Astrocyte (in vitro differentiated cells and primary cell): ENCODE measurements around the gene NT5DC3. TPM values are rescaled to one million over a fixed set of nuclear protein-coding genes. Genes with fewer than 3 reads are reported as not detected.

Source experiments
- DNase-seq: peaks from one replicate; pipeline ENCODE4 v3.0.0-alpha.2; 2010; ENCODE audit warnings: low read depth
- FAIRE-seq: peaks from 2 replicates; lab custom pipeline; 2011; peaks lifted over from hg19 to GRCh38; lab: Jason Lieb, UNC
- H2AFZ ChIP-seq: 2 replicates; pipeline ENCODE4 v1.6.0; 2012; ENCODE audit warnings: low read depth, low read length, inconsistent platforms
- H3K27ac ChIP-seq: 2 replicates; pipeline ENCODE4 v1.5.1; 2011; ENCODE audit warnings: low read depth, low read length, inconsistent platforms
- H3K27me3 ChIP-seq: 2 replicates; pipeline ENCODE4 v1.6.0; 2011; ENCODE audit warnings: low read length, inconsistent platforms; ENCODE audit not compliant: insufficient read depth
- H3K36me3 ChIP-seq: 2 replicates; pipeline ENCODE4 v1.5.1; 2011; ENCODE audit warnings: low read length, inconsistent platforms; ENCODE audit not compliant: insufficient read depth
- H3K4me1 ChIP-seq: 2 replicates; pipeline ENCODE4 v1.5.1; 2011; ENCODE audit warnings: low read length, inconsistent platforms; ENCODE audit not compliant: insufficient read depth
- H3K4me2 ChIP-seq: 2 replicates; pipeline ENCODE4 v1.6.0; 2012; ENCODE audit warnings: low read length, inconsistent platforms
- H3K4me3 ChIP-seq: 2 replicates; pipeline ENCODE4 v1.5.1; 2011; ENCODE audit warnings: low read depth, mild to moderate bottlenecking, low read length, inconsistent platforms; ENCODE audit not compliant: insufficient read depth
- H3K79me2 ChIP-seq: 2 replicates; pipeline ENCODE4 v1.6.0; 2012; ENCODE audit warnings: mild to moderate bottlenecking, low read length, inconsistent platforms; ENCODE audit not compliant: insufficient read depth
- H3K9ac ChIP-seq: 2 replicates; pipeline ENCODE4 v1.6.0; 2012; ENCODE audit warnings: mild to moderate bottlenecking, low read length, inconsistent platforms
- H3K9me3 ChIP-seq: 2 replicates; pipeline ENCODE4 v1.5.1; 2012; ENCODE audit warnings: low read depth, mild to moderate bottlenecking, low read length, inconsistent platforms; ENCODE audit not compliant: insufficient read depth
- H4K20me1 ChIP-seq: 2 replicates; pipeline ENCODE4 v1.6.0; 2012; ENCODE audit warnings: low read length, inconsistent platforms; ENCODE audit not compliant: insufficient read depth
- H3K27ac Mint-ChIP-seq: one replicate; pipeline ENCODE4 v1.8.0; 2021; ENCODE audit warnings: mild to moderate bottlenecking, mixed read lengths; ENCODE audit not compliant: unreplicated experiment
- H3K27me3 Mint-ChIP-seq: one replicate; pipeline ENCODE4 v1.8.0; 2021; ENCODE audit warnings: low read depth, mixed read lengths; ENCODE audit not compliant: unreplicated experiment
- H3K36me3 Mint-ChIP-seq: one replicate; pipeline ENCODE4 v1.8.0; 2021; ENCODE audit warnings: low read depth, mixed read lengths; ENCODE audit not compliant: unreplicated experiment
- H3K4me1 Mint-ChIP-seq: one replicate; pipeline ENCODE4 v1.8.0; 2021; ENCODE audit warnings: low read depth, mixed read lengths; ENCODE audit not compliant: unreplicated experiment
- H3K4me3 Mint-ChIP-seq: one replicate; pipeline ENCODE4 v1.8.0; 2021; ENCODE audit warnings: mild to moderate bottlenecking, moderate library complexity, mixed read lengths; ENCODE audit not compliant: unreplicated experiment
- H3K9me3 Mint-ChIP-seq: one replicate; pipeline ENCODE4 v1.8.0; 2021; ENCODE audit warnings: mild to moderate bottlenecking, mixed read lengths; ENCODE audit not compliant: unreplicated experiment
- EZH2 ChIP-seq: IDR thresholded peaks from 2 replicates; pipeline ENCODE4 v1.6.1; 2012; ENCODE audit warnings: mild to moderate bottlenecking, low read length, inconsistent platforms; ENCODE audit not compliant: insufficient read depth
- total RNA-seq: library from RNA; stranded (reverse); gene quantifications from 2 replicates; pipeline ENCODE4 v1.2.1, GENCODE V29; 2021
- TF ChIP-seq, protein P1 (sequence below): IDR thresholded peaks from 2 replicates; pipeline ENCODE4 v1.5.1; 2011; ENCODE audit warnings: low read depth, mild to moderate bottlenecking, inconsistent platforms, low read length, moderate library complexity; ENCODE audit not compliant: insufficient read depth

The NT5DC3 gene
- total RNA-seq, 1 donor from 2014 or later: 13.6 TPM

DNA sequence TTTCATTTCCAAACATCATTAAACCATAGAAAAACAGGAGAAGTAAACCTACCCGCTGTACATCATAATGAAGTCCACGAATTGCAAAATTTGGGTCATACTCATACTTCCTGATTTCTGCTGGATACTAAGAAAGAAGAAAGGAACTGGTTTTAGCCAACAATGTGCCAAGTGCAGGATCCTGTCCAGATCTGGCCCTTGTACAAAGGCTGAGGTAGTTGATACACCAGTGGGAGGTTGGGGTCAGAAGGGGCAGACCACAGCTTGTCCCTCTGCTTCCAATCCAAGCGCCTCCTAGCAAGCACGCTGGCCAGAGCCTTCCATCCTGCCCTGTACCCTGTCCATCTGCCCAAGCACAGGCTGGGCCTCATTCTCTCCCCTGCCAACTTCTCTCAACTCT, 34.2 kb downstream of the NT5DC3 start:
- H3K9ac ChIP-seq: no peak overlapping the region
- Mint-ChIP-seq H3K4me1 (peaks cover 41% of the 10 kb centered on the region), H3K36me3 (peaks cover 19% of the 10 kb centered on the region), H3K27me3 (no peaks in the 10 kb centered on the region), H3K4me3 (no peak overlapping the region), H3K9me3 (no peaks in the 10 kb centered on the region), H3K27ac (no peak overlapping the region)
- peaks cover 53% of the 10 kb centered on the region for H3K79me2 ChIP-seq
- no peak overlapping the region for H3K4me3 ChIP-seq
- peaks cover 5% of the 10 kb centered on the region for H3K36me3 ChIP-seq
- H4K20me1 ChIP-seq: peaks cover 9% of the 10 kb centered on the region
- H3K27ac ChIP-seq: no peak overlapping the region
- FAIRE-seq (no peak), DNase-seq (peak; percentile 50)
- no peaks in the 10 kb centered on the region for H3K9me3 ChIP-seq
- no peaks in the 10 kb centered on the region for H3K27me3 ChIP-seq
- TF ChIP-seq, protein P1, sequence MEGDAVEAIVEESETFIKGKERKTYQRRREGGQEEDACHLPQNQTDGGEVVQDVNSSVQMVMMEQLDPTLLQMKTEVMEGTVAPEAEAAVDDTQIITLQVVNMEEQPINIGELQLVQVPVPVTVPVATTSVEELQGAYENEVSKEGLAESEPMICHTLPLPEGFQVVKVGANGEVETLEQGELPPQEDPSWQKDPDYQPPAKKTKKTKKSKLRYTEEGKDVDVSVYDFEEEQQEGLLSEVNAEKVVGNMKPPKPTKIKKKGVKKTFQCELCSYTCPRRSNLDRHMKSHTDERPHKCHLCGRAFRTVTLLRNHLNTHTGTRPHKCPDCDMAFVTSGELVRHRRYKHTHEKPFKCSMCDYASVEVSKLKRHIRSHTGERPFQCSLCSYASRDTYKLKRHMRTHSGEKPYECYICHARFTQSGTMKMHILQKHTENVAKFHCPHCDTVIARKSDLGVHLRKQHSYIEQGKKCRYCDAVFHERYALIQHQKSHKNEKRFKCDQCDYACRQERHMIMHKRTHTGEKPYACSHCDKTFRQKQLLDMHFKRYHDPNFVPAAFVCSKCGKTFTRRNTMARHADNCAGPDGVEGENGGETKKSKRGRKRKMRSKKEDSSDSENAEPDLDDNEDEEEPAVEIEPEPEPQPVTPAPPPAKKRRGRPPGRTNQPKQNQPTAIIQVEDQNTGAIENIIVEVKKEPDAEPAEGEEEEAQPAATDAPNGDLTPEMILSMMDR: no peak
- TF ChIP-seq EZH2: no peak
- no peak overlapping the region for H2AFZ ChIP-seq
- H3K4me1 ChIP-seq: peaks cover 59% of the 10 kb centered on the region
- peak overlapping the region; percentile 30 for H3K4me2 ChIP-seq

DNA sequence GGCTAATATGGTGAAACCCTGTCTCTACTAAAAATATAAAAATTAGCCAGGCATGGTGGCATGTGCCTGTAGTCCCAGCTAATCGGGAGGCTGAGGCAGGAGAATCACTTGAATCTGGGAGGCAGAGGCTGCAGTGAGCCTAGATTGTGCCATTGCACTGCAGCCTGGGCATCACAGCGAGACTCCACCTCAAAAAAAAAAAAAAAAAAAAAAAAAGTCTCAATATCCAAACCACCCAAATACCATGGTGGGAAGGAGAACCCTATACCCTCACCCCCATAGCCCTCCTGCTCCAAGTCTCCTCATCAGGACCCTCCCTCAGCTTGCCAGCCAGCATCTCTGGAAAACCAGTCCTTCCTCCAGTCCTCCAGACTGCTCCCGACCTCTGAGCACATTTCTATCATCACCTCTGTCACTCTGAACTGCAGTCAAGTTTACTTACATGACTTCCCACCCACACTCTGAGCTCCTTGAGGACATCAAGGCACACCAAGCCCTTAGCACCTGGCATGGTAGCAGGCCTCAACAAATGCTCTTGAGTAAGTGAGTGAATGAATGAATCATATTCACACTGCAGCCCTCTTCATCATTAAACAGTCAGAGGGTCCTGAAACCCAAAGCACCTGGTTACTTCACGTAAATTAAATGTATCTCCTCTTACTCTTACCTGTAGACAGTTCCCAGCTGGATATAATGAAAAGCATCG, 35.2 kb downstream of the NT5DC3 start:
- H3K4me3 ChIP-seq: no peak overlapping the region
- H3K36me3 ChIP-seq: no peaks in the 10 kb centered on the region
- no peaks in the 10 kb centered on the region for H3K9me3 ChIP-seq
- H4K20me1 ChIP-seq: peaks cover 9% of the 10 kb centered on the region
- peak overlapping the region; percentile 30 for H3K9ac ChIP-seq
- H3K4me1 ChIP-seq: peaks cover 66% of the 10 kb centered on the region
- H3K4me1 Mint-ChIP-seq: peaks cover 40% of the 10 kb centered on the region
- TF ChIP-seq EZH2: no peak
- TF ChIP-seq, protein P1: no peak
- no peaks in the 10 kb centered on the region for H3K27me3 Mint-ChIP-seq
- H3K79me2 ChIP-seq: peaks cover 47% of the 10 kb centered on the region
- H3K27ac Mint-ChIP-seq: peak overlapping the region; percentile 62
- no peak for FAIRE-seq
- peaks cover 17% of the 10 kb centered on the region for H3K36me3 Mint-ChIP-seq
- H3K9me3 Mint-ChIP-seq: no peaks in the 10 kb centered on the region
- H2AFZ ChIP-seq: no peak overlapping the region
- peak overlapping the region; percentile 65 for H3K4me2 ChIP-seq
- peak overlapping the region; percentile 21 for H3K4me3 Mint-ChIP-seq
- DNase-seq: no peak
- peak overlapping the region; percentile 91 for H3K27ac ChIP-seq
- no peaks in the 10 kb centered on the region for H3K27me3 ChIP-seq

- TF ChIP-seq, protein P1: no peak
- no peak for TF ChIP-seq EZH2
- peaks cover 44% of the 10 kb centered on the region for H3K4me1 Mint-ChIP-seq
- no peaks in the 10 kb centered on the region for H3K9me3 Mint-ChIP-seq
- no peak overlapping the region for H3K4me3 ChIP-seq
- peaks cover 34% of the 10 kb centered on the region for H3K79me2 ChIP-seq
- no peak overlapping the region for H3K4me3 Mint-ChIP-seq
- H3K27me3 Mint-ChIP-seq: no peaks in the 10 kb centered on the region
- no peaks in the 10 kb centered on the region for H3K27me3 ChIP-seq
- H4K20me1 ChIP-seq: peaks cover 4% of the 10 kb centered on the region
- FAIRE-seq (no peak), DNase-seq (no peak)
- H3K36me3 Mint-ChIP-seq: peaks cover 10% of the 10 kb centered on the region
- H3K36me3 ChIP-seq: no peaks in the 10 kb centered on the region
- no peak overlapping the region for H2AFZ ChIP-seq
- no peak overlapping the region for H3K4me2 ChIP-seq
- H3K27ac Mint-ChIP-seq: no peak overlapping the region
- no peak overlapping the region for H3K27ac ChIP-seq
- H3K9ac ChIP-seq: no peak overlapping the region
- H3K4me1 ChIP-seq: peaks cover 76% of the 10 kb centered on the region
- H3K9me3 ChIP-seq: no peaks in the 10 kb centered on the region
Observed at GRCh38 chr12:103803847-103804246, 37.2 kb downstream of the NT5DC3 start.
